SK-N-SH (cell line): Measurements from ENCODE around the gene SPAG9. TPM values are rescaled to one million over a fixed set of nuclear protein-coding genes. Genes with fewer than 3 reads are reported as not detected.

Source experiments
- CTCF ChIA-PET: fragments of 300-600, 350-600 bp; formaldehyde crosslinking; extraction: SDS; loops from one replicate; lab custom pipeline; 2021; lab: Yijun Ruan, JAX
- POLR2A ChIA-PET: fragments of 350-600 bp; sonication (Branson Sonifier 250); formaldehyde crosslinking; extraction: SDS; loops from one replicate; lab custom pipeline; 2020; ENCODE audit warnings: antibody characterized with exemption, inconsistent platforms; lab: Yijun Ruan, JAX
- DNase-seq: peaks from one replicate; pipeline ENCODE4 v3.0.0; 2012
- H2AFZ ChIP-seq: fragments of 200-600 bp; sonication (generic); 2 replicates; pipeline ENCODE4 v1.8.1; 2016; ENCODE audit warnings: antibody characterized with exemption, mild to moderate bottlenecking, low read depth
- H3F3A ChIP-seq: fragments of 200-600 bp; sonication (generic); replicated peaks from 2 replicates; pipeline ENCODE3; 2016; ENCODE audit warnings: antibody characterized with exemption, mild to moderate bottlenecking; ENCODE audit not compliant: insufficient read depth
- H3K27ac ChIP-seq, 2 experiments: fragments of 200-500 bp in 1 of 2; fragments of 200-600 bp in 1 of 2; sonication (Bioruptor generic) in 1 of 2; sonication (generic), shearing (Covaris generic) in 1 of 2; 2 replicates each; pipeline versions ENCODE4 v1.5.1 to v1.6.1; 2014 to 2016; ENCODE audit warnings: low read depth in 2 of 2, inconsistent platforms in 1 of 2, low read length in 1 of 2, mild to moderate bottlenecking in 1 of 2, mixed read lengths in 1 of 2
- H3K27me3 ChIP-seq: fragments of 200-600 bp; sonication (generic), shearing (Covaris generic); 2 replicates; pipeline ENCODE4 v1.6.1; 2016; ENCODE audit warnings: mixed run types; ENCODE audit not compliant: insufficient read depth
- H3K36me3 ChIP-seq, 2 experiments: fragments of 200-500 bp in 1 of 2; fragments of 200-600 bp in 1 of 2; sonication (Bioruptor generic) in 1 of 2; sonication (generic) in 1 of 2; replicated peaks in 1 of 2; 2 replicates each; pipeline versions ENCODE3 to v1.5.1; 2014 to 2016; ENCODE audit warnings: low read length in 1 of 2, mild to moderate bottlenecking in 1 of 2; ENCODE audit not compliant: insufficient read depth in 2 of 2, control insufficient read depth in 1 of 2
- H3K4me1 ChIP-seq, 2 experiments: fragments of 200-500 bp in 1 of 2; fragments of 200-600 bp in 1 of 2; sonication (Bioruptor generic) in 1 of 2; sonication (generic), shearing (Covaris generic) in 1 of 2; 2 replicates each; pipeline versions ENCODE4 v1.5.1 to v1.6.1; 2014 to 2016; ENCODE audit warnings: low read depth in 1 of 2, low read length in 1 of 2, mixed run types in 1 of 2; ENCODE audit not compliant: insufficient read depth in 2 of 2, control insufficient read depth in 1 of 2
- H3K4me2 ChIP-seq: fragments of 200-600 bp; sonication (generic), shearing (Covaris generic); 2 replicates; pipeline ENCODE4 v1.6.1; 2017; ENCODE audit warnings: mixed run types
- H3K4me3 ChIP-seq, 2 experiments: fragments of 200-500 bp in 1 of 2; fragments of 200-600 bp in 1 of 2; sonication (Bioruptor generic) in 1 of 2; sonication (generic), shearing (Covaris generic) in 1 of 2; 2 replicates each; pipeline versions ENCODE4 v1.5.1 to v1.8.1; 2014 to 2016; ENCODE audit warnings: low read depth in 2 of 2, inconsistent platforms in 1 of 2, low read length in 1 of 2, mild to moderate bottlenecking in 1 of 2, mixed read lengths in 1 of 2, moderate library complexity in 1 of 2
- H3K79me2 ChIP-seq: fragments of 200-600 bp; sonication (generic); 2 replicates; pipeline ENCODE4 v1.8.1; 2017; ENCODE audit warnings: mild to moderate bottlenecking; ENCODE audit not compliant: insufficient read depth
- H3K9ac ChIP-seq: fragments of 200-600 bp; sonication (generic); 2 replicates; pipeline ENCODE4 v1.6.1; 2017; ENCODE audit warnings: mixed run types
- H3K9me2 ChIP-seq: fragments of 200-600 bp; sonication (generic); 2 replicates; pipeline ENCODE4 v1.6.1; 2017; ENCODE audit warnings: mixed run types
- H3K9me3 ChIP-seq: fragments of 200-600 bp; sonication (generic); 2 replicates; pipeline ENCODE4 v1.6.1; 2017; ENCODE audit warnings: mixed run types, mild to moderate bottlenecking, moderate library complexity
- H4K20me1 ChIP-seq: fragments of 200-600 bp; sonication (generic); 2 replicates; pipeline ENCODE4 v1.6.1; 2017; ENCODE audit warnings: mild to moderate bottlenecking, mixed run types; ENCODE audit not compliant: insufficient read depth
- EZH2phosphoT487 ChIP-seq: fragments of 200-600 bp; sonication (generic); IDR thresholded peaks from 2 replicates; pipeline ENCODE4 v1.6.1; 2017; ENCODE audit warnings: low read depth, mixed run types, mild to moderate bottlenecking, antibody characterized with exemption, moderate library complexity, borderline replicate concordance
- FOXJ3 ChIP-seq: sonication (generic); formaldehyde crosslinking; IDR thresholded peaks from 2 replicates; pipeline ENCODE4 v1.5.1; 2020; ENCODE audit warnings: mild to moderate bottlenecking, missing genetic modification reagents
- GABPA ChIP-seq: IDR thresholded peaks from 2 replicates; pipeline ENCODE4 v1.4.0; 2012; ENCODE audit warnings: low read depth, mild to moderate bottlenecking
- MAX ChIP-seq: IDR thresholded peaks from 2 replicates; pipeline ENCODE4 v1.4.0; 2012; ENCODE audit warnings: low read depth
- RAD21 ChIP-seq: IDR thresholded peaks from 2 replicates; pipeline ENCODE4 v1.6.1; 2012; ENCODE audit warnings: mild to moderate bottlenecking, low read length
- SMC3 ChIP-seq: IDR thresholded peaks from 2 replicates; pipeline ENCODE4 v1.6.1; 2012; ENCODE audit warnings: low read depth, low read length, improper control_type of control experiment
- TAF1 ChIP-seq: IDR thresholded peaks from 2 replicates; pipeline ENCODE4 v1.6.1; 2012; ENCODE audit warnings: low read depth, mild to moderate bottlenecking, low read length, moderate library complexity, borderline replicate concordance
- TCF12 ChIP-seq: IDR thresholded peaks from 2 replicates; pipeline ENCODE4 v1.4.0; 2012
- TEAD4 ChIP-seq: IDR thresholded peaks from 2 replicates; pipeline ENCODE4 v1.4.0; 2012; ENCODE audit warnings: mild to moderate bottlenecking, borderline replicate concordance; ENCODE audit not compliant: insufficient read depth
- USF1 ChIP-seq: IDR thresholded peaks from 2 replicates; pipeline ENCODE4 v1.4.0; 2012; ENCODE audit warnings: low read depth, borderline replicate concordance
- ZBTB33 ChIP-seq: IDR thresholded peaks from 2 replicates; pipeline ENCODE4 v1.4.0; 2012; ENCODE audit warnings: low read depth, borderline replicate concordance
- WGBS: methylation state at CpG from one replicate; pipeline ENCODE4 v1.1.6; 2017; ENCODE audit warnings: low lambda C conversion rate; 5-methylcytosine and 5-hydroxymethylcytosine counted together
- polyA plus RNA-seq, 3 experiments: library from polyadenylated mRNA; depleted of rRNA; stranded (reverse); fragments of >200 nt; gene quantifications; 2 replicates each; pipeline ENCODE4 v1.2.3, GENCODE V29; 2012
- TF ChIP-seq, protein P1 (sequence below): fragments of 200-600 bp; sonication (generic); IDR thresholded peaks from 2 replicates; pipeline ENCODE4 v1.6.1; 2017; ENCODE audit warnings: antibody characterized with exemption, mild to moderate bottlenecking, moderate library complexity
- TF ChIP-seq, protein P2 (sequence below): fragments of 150-350 bp; IDR thresholded peaks from 2 replicates; pipeline ENCODE4 v1.6.1; 2017; ENCODE audit warnings: antibody characterized with exemption, low read length, low read depth, borderline replicate concordance

The SPAG9 gene
- polyA plus RNA-seq, 1 of the 3 experiments (the other 2 are of a cell fraction), result 32.1 TPM

DNA sequence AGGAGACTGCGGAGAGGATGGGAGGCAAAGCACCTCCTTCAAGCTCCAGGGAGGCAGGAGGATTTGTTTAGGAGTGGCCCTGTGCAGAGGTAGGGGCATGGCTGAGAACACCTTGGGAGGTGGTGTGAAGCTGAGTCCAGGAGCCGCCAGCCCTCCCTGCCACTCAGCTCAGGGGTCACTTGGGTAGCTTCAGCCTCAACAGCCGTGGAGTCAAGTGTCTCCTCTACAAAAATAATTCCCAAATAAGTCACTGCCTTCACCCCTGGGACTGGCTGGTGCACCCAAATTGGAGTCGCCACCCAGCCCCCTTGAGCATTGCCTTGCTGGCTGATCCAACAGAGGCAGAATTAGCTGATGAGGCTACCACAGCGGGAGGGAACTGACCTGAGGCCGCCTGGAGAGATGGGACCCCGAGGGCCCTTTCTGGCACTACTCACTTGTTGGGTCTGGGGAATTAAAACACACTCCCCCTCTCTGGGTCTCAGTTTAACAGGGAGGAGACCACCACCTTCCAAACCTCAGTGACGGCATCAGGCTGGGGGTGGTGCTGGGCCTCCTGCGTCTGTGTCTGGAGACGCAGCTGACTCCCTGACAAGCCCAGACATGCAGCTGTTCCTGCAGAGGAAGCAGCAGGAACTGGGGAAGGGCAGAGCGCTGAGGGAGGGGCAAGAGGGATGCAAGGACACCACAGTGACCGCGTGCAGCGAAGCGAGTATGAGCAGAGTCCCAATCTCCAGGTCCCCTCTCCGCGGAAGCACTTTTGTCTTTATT is 166.7 kb downstream of the SPAG9 start (continued):
- TF ChIP-seq USF1, result no peak
- no peak for TF ChIP-seq RAD21
- TF ChIP-seq, protein P1, sequence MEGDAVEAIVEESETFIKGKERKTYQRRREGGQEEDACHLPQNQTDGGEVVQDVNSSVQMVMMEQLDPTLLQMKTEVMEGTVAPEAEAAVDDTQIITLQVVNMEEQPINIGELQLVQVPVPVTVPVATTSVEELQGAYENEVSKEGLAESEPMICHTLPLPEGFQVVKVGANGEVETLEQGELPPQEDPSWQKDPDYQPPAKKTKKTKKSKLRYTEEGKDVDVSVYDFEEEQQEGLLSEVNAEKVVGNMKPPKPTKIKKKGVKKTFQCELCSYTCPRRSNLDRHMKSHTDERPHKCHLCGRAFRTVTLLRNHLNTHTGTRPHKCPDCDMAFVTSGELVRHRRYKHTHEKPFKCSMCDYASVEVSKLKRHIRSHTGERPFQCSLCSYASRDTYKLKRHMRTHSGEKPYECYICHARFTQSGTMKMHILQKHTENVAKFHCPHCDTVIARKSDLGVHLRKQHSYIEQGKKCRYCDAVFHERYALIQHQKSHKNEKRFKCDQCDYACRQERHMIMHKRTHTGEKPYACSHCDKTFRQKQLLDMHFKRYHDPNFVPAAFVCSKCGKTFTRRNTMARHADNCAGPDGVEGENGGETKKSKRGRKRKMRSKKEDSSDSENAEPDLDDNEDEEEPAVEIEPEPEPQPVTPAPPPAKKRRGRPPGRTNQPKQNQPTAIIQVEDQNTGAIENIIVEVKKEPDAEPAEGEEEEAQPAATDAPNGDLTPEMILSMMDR, result no peak
- TF ChIP-seq, protein P2, sequence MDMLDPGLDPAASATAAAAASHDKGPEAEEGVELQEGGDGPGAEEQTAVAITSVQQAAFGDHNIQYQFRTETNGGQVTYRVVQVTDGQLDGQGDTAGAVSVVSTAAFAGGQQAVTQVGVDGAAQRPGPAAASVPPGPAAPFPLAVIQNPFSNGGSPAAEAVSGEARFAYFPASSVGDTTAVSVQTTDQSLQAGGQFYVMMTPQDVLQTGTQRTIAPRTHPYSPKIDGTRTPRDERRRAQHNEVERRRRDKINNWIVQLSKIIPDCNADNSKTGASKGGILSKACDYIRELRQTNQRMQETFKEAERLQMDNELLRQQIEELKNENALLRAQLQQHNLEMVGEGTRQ, result no peak
- peak; percentile 44 for TF ChIP-seq MAX
- TF ChIP-seq FOXJ3 (CRISPR knock-in tag), result no peak

DNA sequence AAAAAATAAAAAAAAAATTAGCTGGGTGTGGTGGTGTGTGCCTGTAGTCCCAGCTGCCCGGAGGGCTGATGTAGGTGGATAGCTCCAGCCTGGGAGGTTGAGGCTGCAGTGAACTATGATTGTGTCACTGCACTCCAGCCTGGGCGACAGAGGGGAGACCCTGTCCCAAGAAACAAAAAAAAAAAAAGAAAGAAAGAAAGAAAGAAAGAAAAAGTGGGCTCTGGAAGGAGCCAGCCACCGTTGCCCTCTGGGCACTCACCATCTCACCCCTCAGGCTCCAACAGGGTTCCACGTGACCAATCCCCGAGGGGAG is 167.2 kb downstream of the SPAG9 start:
- ChIA-PET CTCF (interaction anchor here (0.7 to 16.9 kb wide), 13 partner anchors 22 to 403 kb away, joined by 3 to 820 read pairs (median 4); partner anchors contain the start of genes NME1 and TOB1), POLR2A (interaction anchor here (0.9 to 15.4 kb wide), 13 partner anchors 8 to 228 kb away, joined by 3 to 609 read pairs (median 6); partner anchors contain the start of gene TOB1)
- Histone ChIP-seq H3K9ac (peak overlapping the region; percentile 18; the same call in 1 of the 2 replicates), H3K36me3 (peaks cover 0 to 4% of the 10 kb centered on the region in 2 experiments), H3K4me1 (peaks cover 36 to 78% of the 10 kb centered on the region in 2 experiments), H3K27me3 (no peaks in the 10 kb centered on the region), H3F3A (peaks cover 12% of the 10 kb centered on the region), H3K9me2 (no peaks in the 10 kb centered on the region), H4K20me1 (no peaks in the 10 kb centered on the region), H3K4me3 (no peak overlapping the region), H3K4me2 (no peak overlapping the region), H3K27ac (peak overlapping the region; percentile 40 to 96; a peak in 3 of 4 replicates), H2AFZ (no peak overlapping the region), H3K9me3 (no peaks in the 10 kb centered on the region), H3K79me2 (no peaks in the 10 kb centered on the region)
- TF ChIP-seq EZH2phosphoT487 (no peak), ZBTB33 (no peak), TEAD4 (no peak), MAX (no peak), TAF1 (no peak), TCF12 (no peak), USF1 (no peak), SMC3 (no peak), GABPA (no peak)
- no peak for DNase-seq
- WGBS, result 88% methylated on average over 5 of the region's 5 CpGs
